SK-N-MC (cell line): ENCODE measurements around the gene ELAVL2.

Experiments
- DNase-seq: peaks from one replicate; pipeline ENCODE4 v3.0.0-alpha.2; 2011; ENCODE audit warnings: low read depth, low spot score
- H3K27ac ChIP-seq: fragments of 200-600 bp; sonication (generic); 2 replicates; pipeline ENCODE4 v1.5.1; 2016; ENCODE audit warnings: mixed run types
- H3K36me3 ChIP-seq: fragments of 200-600 bp; sonication (generic); 2 replicates; pipeline ENCODE4 v1.6.1; 2017; ENCODE audit warnings: antibody characterized with exemption, low read length, mixed read lengths; ENCODE audit not compliant: insufficient read depth
- H3K4me3 ChIP-seq: fragments of 200-600 bp; sonication (generic); 2 replicates; pipeline ENCODE4 v1.5.1; 2016
- H3K9ac ChIP-seq: fragments of 200-600 bp; sonication (generic); 2 replicates; pipeline ENCODE4 v1.8.0; 2017; ENCODE audit warnings: mixed run types, mixed read lengths; ENCODE audit not compliant: insufficient read length
- H3K9me3 ChIP-seq: fragments of 200-600 bp; sonication (generic); 2 replicates; pipeline ENCODE4 v1.6.1; 2017; ENCODE audit warnings: low read depth, mild to moderate bottlenecking, antibody characterized with exemption, low read length, moderate library complexity, mixed read lengths
- EZH2 ChIP-seq: fragments of 200-600 bp; sonication (generic); IDR thresholded peaks from one replicate; pipeline ENCODE4 v1.6.1; 2017; ENCODE audit warnings: antibody characterized with exemption
- FOXP2 ChIP-seq: optimal IDR thresholded peaks from 2 replicates; pipeline ENCODE3; 2011; ENCODE audit warnings: mild to moderate bottlenecking, moderate library complexity; ENCODE audit not compliant: insufficient read depth; ENCODE audit errors: extremely low read length, control extremely low read depth
- POLR2AphosphoS5 ChIP-seq: IDR thresholded peaks from 2 replicates; pipeline ENCODE4 v1.6.1; 2012; ENCODE audit warnings: mild to moderate bottlenecking, low read depth, low read length, borderline replicate concordance

Gene ELAVL2

DNA sequence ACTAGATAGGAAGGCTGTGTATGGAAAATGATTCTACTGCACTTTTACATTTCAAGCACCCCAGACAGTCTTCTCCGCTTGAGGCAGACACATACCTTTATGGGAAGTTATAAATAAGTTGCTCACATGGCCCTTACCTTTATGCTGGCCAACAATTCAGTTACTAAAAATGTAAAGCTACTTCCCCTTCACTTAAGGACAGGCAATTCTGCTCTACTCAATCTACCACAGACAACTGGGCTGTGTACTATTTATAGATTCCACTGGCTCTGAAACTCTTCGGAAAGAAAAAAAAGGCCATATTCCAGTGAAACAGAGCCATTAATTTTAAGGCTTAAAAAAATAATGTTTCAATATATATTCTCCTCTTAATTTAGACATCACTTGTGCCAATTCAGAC lies 59.4 kb downstream of the ELAVL2 start:
- TF ChIP-seq EZH2 (no peak), POLR2AphosphoS5 (no peak), FOXP2 (no peak)

DNA sequence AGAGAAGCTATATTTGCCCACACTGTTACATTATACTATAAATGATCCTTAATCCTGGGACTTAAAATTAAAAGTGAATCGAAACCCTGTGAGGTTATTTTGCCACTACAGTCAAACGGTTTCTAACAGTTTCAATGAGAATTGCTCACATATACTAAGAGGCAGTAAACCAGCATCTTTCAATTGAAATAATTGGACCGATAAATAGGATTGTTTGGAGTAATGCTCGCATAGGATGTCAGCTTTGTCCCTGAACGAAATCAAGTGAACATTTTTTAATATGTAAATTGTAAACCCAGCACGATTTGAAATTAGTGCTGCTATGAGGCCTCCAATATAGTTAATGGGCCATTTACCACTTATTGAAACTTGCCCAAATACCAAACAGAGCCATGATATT lies 60.5 kb downstream of the ELAVL2 start:
- no peak for TF ChIP-seq EZH2
- TF ChIP-seq POLR2AphosphoS5, result no peak
- no peak for TF ChIP-seq FOXP2
- H3K9ac ChIP-seq, result no peak overlapping the region
- no peaks in the 10 kb centered on the region for H3K36me3 ChIP-seq
- H3K9me3 ChIP-seq, result no peaks in the 10 kb centered on the region
- H3K27ac ChIP-seq, result no peak overlapping the region
- DNase-seq, result no peak
- H3K4me3 ChIP-seq, result no peak overlapping the region

More for the DNA sequence above, 59.4 kb downstream of the ELAVL2 start:
- Histone ChIP-seq H3K9me3 (no peaks in the 10 kb centered on the region), H3K36me3 (no peaks in the 10 kb centered on the region), H3K4me3 (no peak overlapping the region), H3K9ac (no peak overlapping the region), H3K27ac (no peak overlapping the region)
- no peak for DNase-seq

DNA sequence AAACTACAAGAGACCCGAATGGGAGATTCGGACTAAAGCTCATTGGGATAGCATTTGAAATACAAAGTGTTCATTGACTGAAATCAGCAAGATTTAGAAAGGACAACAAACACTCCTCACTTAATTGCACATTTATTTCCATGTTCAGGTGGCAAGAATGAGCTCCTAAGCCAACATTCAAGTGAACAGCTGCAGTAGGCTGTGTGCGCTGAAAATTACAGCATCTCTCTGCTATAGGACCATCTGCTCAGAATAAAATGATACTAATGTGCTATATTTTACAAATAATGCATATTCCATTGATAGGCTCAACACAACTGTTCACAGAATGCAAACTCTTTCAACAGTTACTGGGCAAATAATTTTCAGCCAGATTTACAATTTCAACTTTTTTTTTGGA lies 61.8 kb downstream of the ELAVL2 start:
- no peak for DNase-seq
- no peaks in the 10 kb centered on the region for H3K36me3 ChIP-seq
- TF ChIP-seq EZH2 (no peak), FOXP2 (no peak), POLR2AphosphoS5 (no peak)

DNA sequence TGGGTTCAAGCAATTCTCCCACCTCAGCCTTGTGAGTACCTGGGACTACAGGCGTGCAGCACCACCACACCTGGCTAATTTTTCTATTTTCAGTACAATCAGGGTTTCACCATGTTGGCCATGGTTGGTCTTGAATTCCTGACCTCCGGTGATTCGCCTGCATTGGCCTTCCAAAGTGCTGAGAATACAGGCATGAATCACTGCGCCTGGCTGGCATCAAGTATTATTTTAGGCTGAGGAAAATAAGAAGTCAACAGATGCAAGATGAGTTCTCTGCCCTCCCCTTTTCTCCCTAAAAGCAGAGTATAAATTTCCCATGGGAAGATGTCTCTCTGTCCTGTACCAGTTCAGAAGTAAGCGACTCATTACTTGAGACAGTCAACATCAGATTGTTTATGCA lies 71.5 kb downstream of the ELAVL2 start:
- TF ChIP-seq FOXP2 (no peak), EZH2 (no peak), POLR2AphosphoS5 (no peak)
- no peak overlapping the region for H3K9ac ChIP-seq
- no peaks in the 10 kb centered on the region for H3K36me3 ChIP-seq
- H3K27ac ChIP-seq, result no peak overlapping the region
- H3K9me3 ChIP-seq, result no peaks in the 10 kb centered on the region
- DNase-seq, result no peak
- H3K4me3 ChIP-seq, result no peak overlapping the region

More for the DNA sequence above, 61.8 kb downstream of the ELAVL2 start:
- Histone ChIP-seq H3K9me3 (no peaks in the 10 kb centered on the region), H3K9ac (no peak overlapping the region), H3K4me3 (no peak overlapping the region), H3K27ac (no peak overlapping the region)

DNA sequence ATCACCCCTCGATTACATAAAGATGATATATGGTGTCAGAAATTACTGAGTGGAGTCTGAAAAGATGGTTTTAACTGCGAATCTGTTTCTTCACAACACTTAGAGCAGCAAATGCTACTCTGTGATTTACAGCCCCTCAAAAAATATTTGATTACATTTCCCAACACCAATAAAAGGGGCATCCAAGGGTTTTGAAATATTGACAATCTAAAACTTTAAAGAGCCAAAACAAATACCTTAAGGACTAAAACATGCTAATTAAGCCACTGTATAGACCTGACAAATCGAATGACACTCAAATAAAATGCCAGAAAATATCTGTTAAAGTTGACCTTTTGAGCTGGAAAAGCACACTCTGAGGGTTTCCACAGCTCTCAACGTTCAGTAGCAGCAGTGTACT lies 73.2 kb downstream of the ELAVL2 start:
- DNase-seq, result no peak
- Histone ChIP-seq H3K9ac (no peak overlapping the region), H3K9me3 (no peaks in the 10 kb centered on the region), H3K27ac (no peak overlapping the region), H3K36me3 (no peaks in the 10 kb centered on the region), H3K4me3 (no peak overlapping the region)
- TF ChIP-seq POLR2AphosphoS5, result no peak
- no peak for TF ChIP-seq EZH2
- TF ChIP-seq FOXP2, result no peak

DNA sequence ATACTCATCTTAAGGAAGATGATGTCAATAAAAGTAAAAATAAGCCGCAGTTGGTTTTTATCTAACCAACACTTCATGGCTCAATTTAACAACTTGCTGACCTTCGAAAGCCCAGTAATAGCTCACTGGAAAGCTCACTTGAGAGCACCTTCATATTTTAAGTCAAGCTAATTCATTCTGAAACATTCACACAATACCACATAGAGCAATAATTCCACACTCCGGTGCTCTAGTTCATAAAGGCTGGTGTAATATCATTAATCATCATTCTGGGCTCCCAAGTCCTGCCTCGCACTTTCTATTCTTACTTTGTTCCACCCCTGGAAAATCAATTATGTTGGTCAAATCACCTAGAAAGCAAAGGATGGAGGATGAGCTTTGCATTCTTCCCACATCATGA lies 74.4 kb downstream of the ELAVL2 start:
- no peak overlapping the region for H3K9ac ChIP-seq
- TF ChIP-seq EZH2 (no peak), FOXP2 (no peak), POLR2AphosphoS5 (no peak)
- no peaks in the 10 kb centered on the region for H3K9me3 ChIP-seq
- H3K4me3 ChIP-seq, result no peak overlapping the region
- no peak overlapping the region for H3K27ac ChIP-seq
- DNase-seq, result no peak
- H3K36me3 ChIP-seq, result no peaks in the 10 kb centered on the region

DNA sequence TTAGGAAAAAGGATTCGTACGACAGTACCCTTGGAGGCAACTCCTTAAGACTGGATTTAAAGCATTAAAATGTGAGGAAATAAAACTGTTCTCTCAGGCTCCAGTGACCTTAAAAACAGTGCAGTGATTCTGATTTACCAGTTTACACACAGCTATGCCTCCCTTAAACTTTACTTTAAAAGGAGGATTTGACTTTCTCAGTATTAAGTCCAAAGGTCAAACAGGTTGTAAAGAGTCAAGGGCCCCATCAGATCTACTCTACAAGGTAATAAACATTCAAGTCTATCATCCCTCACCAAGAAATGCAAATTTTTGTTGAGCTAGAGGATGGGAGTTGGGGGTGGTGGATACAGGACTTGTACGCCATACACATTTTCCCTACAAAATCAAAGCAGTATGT lies 75.2 kb downstream of the ELAVL2 start:
- Histone ChIP-seq H3K4me3 (no peak overlapping the region), H3K27ac (no peak overlapping the region), H3K36me3 (no peaks in the 10 kb centered on the region), H3K9ac (no peak overlapping the region), H3K9me3 (no peaks in the 10 kb centered on the region)
- TF ChIP-seq POLR2AphosphoS5 (no peak), FOXP2 (no peak), EZH2 (no peak)
- DNase-seq, result no peak

DNA sequence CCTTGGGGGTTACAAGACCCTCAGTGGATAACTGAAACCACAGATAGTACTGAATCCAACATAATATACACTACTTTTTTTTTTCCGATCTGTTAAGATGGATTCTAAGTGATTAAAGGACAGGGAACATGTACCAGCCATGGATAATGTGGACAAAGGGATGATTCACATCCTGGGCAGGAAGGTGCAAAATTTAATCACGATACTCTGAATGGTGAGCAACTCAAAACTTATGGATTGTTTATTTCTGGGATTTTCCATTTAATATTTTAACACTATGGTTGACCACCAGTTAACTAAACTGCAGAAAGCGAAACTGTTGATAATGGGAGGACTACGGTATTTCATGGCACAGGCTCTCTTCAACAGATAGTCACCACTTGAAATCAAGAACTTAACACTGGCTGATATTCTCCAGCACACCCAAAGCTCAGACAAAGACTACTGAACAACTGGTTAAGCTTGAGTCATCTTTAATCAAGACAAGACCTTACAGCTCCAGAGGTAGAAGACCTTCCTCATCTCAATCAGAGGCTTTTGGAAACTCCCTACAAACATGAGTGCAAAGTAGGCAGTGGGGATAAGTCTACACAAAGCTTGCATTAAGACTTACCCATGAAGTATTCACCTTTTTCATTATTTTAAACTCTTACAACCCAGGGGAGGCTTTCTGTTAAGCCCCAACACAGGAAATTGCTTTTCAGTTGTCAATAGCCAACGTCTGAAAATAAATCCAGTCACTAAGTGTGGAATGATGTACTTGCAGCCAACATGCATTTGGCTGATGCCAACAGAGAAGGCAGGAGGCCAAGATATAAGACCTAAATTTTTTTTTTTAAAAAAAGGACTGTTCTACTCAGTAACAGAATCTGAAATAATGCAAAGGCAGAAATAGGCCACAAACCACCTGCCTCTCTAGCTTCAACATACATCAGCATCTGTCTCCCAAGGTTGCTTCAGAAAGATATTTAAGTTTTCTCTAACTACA lies 78.7 kb downstream of the ELAVL2 start:
- no peak for DNase-seq
- Histone ChIP-seq H3K36me3 (no peaks in the 10 kb centered on the region), H3K27ac (no peak overlapping the region), H3K4me3 (no peak overlapping the region), H3K9ac (no peak overlapping the region), H3K9me3 (no peaks in the 10 kb centered on the region)
- TF ChIP-seq POLR2AphosphoS5 (no peak), EZH2 (no peak), FOXP2 (no peak)
